Osteoblast (primary cell): ENCODE data around the gene SLC13A1. TPM values are rescaled to one million over a fixed set of nuclear protein-coding genes. Genes with fewer than 3 reads are reported as not detected.

Experiments
- DNase-seq: peaks from one replicate; pipeline ENCODE4 v3.0.0; 2011; ENCODE audit warnings: low spot score, mixed read lengths; ENCODE audit not compliant: insufficient read length; ENCODE audit errors: missing footprints
- H2AFZ ChIP-seq: 2 replicates; pipeline ENCODE4 v1.6.0; 2011; ENCODE audit warnings: mild to moderate bottlenecking, low read length
- H3K27ac ChIP-seq: 2 replicates; pipeline ENCODE4 v1.5.1; 2011; ENCODE audit warnings: mild to moderate bottlenecking, low read depth, low read length, moderate library complexity
- H3K27me3 ChIP-seq: 2 replicates; pipeline ENCODE4 v1.6.0; 2012; ENCODE audit warnings: mild to moderate bottlenecking, control low read depth, inconsistent platforms, low read length, moderate library complexity; ENCODE audit not compliant: insufficient read depth
- H3K36me3 ChIP-seq: 2 replicates; pipeline ENCODE4 v1.5.1; 2011; ENCODE audit warnings: mild to moderate bottlenecking, low read length, control low read depth, moderate library complexity; ENCODE audit not compliant: insufficient read depth
- H3K4me1 ChIP-seq: 2 replicates; pipeline ENCODE4 v1.5.1; 2011; ENCODE audit warnings: mild to moderate bottlenecking, low read length, control low read depth, moderate library complexity; ENCODE audit not compliant: insufficient read depth
- H3K4me2 ChIP-seq: 2 replicates; pipeline ENCODE4 v1.6.0; 2011; ENCODE audit warnings: mild to moderate bottlenecking, low read length; ENCODE audit not compliant: insufficient read depth
- H3K4me3 ChIP-seq: fragments of 200-600 bp; sonication (generic); 3 replicates; pipeline ENCODE4 v1.5.1; 2012; ENCODE audit warnings: mild to moderate bottlenecking, low read length, inconsistent platforms; ENCODE audit not compliant: insufficient read depth
- H3K79me2 ChIP-seq: 2 replicates; pipeline ENCODE4 v1.6.0; 2012; ENCODE audit warnings: mild to moderate bottlenecking, low read length, control low read depth, inconsistent platforms; ENCODE audit not compliant: insufficient read depth
- H3K9me3 ChIP-seq: 2 replicates; pipeline ENCODE4 v1.5.1; 2011; ENCODE audit warnings: low read depth, low read length, control low read depth
- H4K20me1 ChIP-seq: 2 replicates; pipeline ENCODE4 v1.6.0; 2012; ENCODE audit warnings: mild to moderate bottlenecking, low read length, control low read depth; ENCODE audit not compliant: insufficient read depth
- CTCF ChIP-seq: IDR thresholded peaks from 2 replicates; pipeline ENCODE4 v1.5.1; 2011; ENCODE audit warnings: mild to moderate bottlenecking, low read depth, low read length, moderate library complexity; ENCODE audit errors: extremely low read depth
- total RNA-seq: library from RNA; depleted of rRNA; stranded (reverse); fragments of >200 nt; gene quantifications from 2 replicates; pipeline ENCODE4 v1.2.3, GENCODE V29; 2012

SLC13A1 gene
- total RNA-seq, 1 donor, result not detected

DNA sequence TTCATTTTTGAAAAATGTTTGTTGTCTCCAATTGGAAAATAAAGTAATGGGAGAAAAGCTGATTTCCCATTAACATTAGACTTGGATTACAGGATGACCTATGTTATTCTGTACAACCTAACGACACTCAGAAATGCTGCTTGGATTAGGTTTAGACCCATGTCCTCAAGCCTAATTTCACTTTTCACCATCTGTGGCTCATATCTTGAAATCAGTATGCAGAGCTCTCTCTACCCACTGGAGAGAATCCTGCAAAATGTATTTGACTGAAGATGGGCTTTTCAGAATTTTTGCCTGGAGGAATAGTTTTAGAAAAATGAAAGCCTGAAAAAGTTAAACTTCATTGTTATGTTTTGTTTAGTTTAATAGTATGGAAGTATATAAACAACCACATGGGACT, 63.8 kb downstream of the SLC13A1 start:
- H3K79me2 ChIP-seq, result no peaks in the 10 kb centered on the region
- no peak overlapping the region for H3K27ac ChIP-seq
- H3K4me3 ChIP-seq, result no peak overlapping the region
- peaks cover 3% of the 10 kb centered on the region for H3K9me3 ChIP-seq
- H4K20me1 ChIP-seq, result no peaks in the 10 kb centered on the region
- H3K4me2 ChIP-seq, result no peak overlapping the region
- no peaks in the 10 kb centered on the region for H3K27me3 ChIP-seq
- no peak for DNase-seq
- H3K4me1 ChIP-seq, result no peaks in the 10 kb centered on the region
- TF ChIP-seq CTCF, result no peak
- H3K36me3 ChIP-seq, result no peaks in the 10 kb centered on the region
- H2AFZ ChIP-seq, result no peak overlapping the region

- no peak for DNase-seq
- Histone ChIP-seq H3K27ac (no peak overlapping the region), H3K4me1 (no peaks in the 10 kb centered on the region), H3K9me3 (peaks cover 3% of the 10 kb centered on the region), H2AFZ (no peak overlapping the region), H3K4me3 (no peak overlapping the region), H3K36me3 (no peaks in the 10 kb centered on the region), H3K4me2 (no peak overlapping the region), H3K79me2 (no peaks in the 10 kb centered on the region), H3K27me3 (no peaks in the 10 kb centered on the region), H4K20me1 (no peaks in the 10 kb centered on the region)
- TF ChIP-seq CTCF, result no peak
Observed at GRCh38 chr7:123133924-123134323, 65.8 kb downstream of the SLC13A1 start.

DNA sequence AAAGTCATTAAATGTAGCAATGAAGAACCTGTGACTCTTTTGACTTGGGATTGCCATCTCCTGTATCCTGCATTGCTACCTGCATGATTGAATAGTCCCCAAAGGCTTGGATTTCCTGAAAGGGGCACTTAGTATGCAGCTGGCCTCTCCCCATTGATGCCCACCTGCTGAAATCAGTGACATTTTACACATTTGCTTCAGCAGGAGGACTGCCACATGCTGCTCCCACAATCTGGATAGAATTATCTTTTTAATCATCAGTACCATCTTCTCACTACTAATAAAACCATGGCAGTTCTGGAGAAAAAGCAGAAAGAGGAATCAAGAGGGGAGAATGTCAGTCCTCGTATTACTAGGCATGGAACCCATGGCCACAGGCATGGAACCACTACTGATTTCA, 67.8 kb downstream of the SLC13A1 start:
- H3K4me2 ChIP-seq, result no peak overlapping the region
- no peaks in the 10 kb centered on the region for H3K27me3 ChIP-seq
- H3K27ac ChIP-seq, result no peak overlapping the region
- no peaks in the 10 kb centered on the region for H3K79me2 ChIP-seq
- DNase-seq, result no peak
- H4K20me1 ChIP-seq, result no peaks in the 10 kb centered on the region
- no peaks in the 10 kb centered on the region for H3K4me1 ChIP-seq
- no peak overlapping the region for H2AFZ ChIP-seq
- TF ChIP-seq CTCF, result no peak
- H3K9me3 ChIP-seq, result peaks cover 3% of the 10 kb centered on the region
- no peak overlapping the region for H3K4me3 ChIP-seq
- no peaks in the 10 kb centered on the region for H3K36me3 ChIP-seq

GRCh38 chr7:123131556-123131955, 68.2 kb downstream of the SLC13A1 start:
- Histone ChIP-seq H2AFZ (no peak overlapping the region), H4K20me1 (no peaks in the 10 kb centered on the region), H3K4me1 (no peaks in the 10 kb centered on the region), H3K27ac (no peak overlapping the region), H3K4me2 (no peak overlapping the region), H3K79me2 (no peaks in the 10 kb centered on the region), H3K27me3 (no peaks in the 10 kb centered on the region), H3K4me3 (no peak overlapping the region), H3K9me3 (peaks cover 3% of the 10 kb centered on the region), H3K36me3 (no peaks in the 10 kb centered on the region)
- TF ChIP-seq CTCF, result no peak
- DNase-seq, result no peak
